ENCODE data around the gene CSGALNACT2. TPM values are rescaled to one million over a fixed set of nuclear protein-coding genes. Genes with fewer than 3 reads are reported as not detected.

Gene CSGALNACT2
- total and polyA plus RNA-seq, 2 of the 13 experiments (the other 11 are each of a cell fraction or from before 2014, with no cell fraction given) = 3.3 to 7.1 TPM

DNA sequence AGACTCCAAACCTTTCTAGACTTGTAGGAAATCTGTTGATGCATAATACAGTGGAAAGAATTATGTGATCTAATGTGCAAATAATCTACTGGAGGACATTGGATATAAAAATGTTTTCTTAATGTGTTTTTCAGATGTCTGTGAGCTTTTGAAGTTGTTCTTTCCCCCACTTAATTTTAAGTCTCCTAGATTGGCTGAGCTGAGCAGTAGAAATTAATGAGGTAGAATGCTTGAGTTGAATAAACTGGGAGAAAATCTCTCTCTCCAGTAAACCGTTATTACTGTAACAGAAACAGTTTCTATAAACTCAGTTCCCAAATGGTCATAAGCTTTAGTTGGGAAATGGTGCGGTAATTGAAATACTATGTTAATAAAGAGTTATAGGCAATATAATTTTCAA is 15.7 kb downstream of the CSGALNACT2 start:
- Histone ChIP-seq H3K27me3 (ENCODE audit: control insufficient read depth in 1 of 2, insufficient read depth in 2 of 2, low read length in 2 of 2) (no peaks in the 10 kb centered on the region), H3K4me3 (replicated peaks in 1 of 3; ENCODE audit: insufficient read depth in 1 of 3, low read depth in 2 of 3, low read length in 3 of 3) (no peak overlapping the region), H3K27ac (ENCODE audit: extremely low read length, insufficient read depth, low read length) (no peak overlapping the region), H2AFZ (ENCODE audit: low read length) (no peak overlapping the region), H3K79me2 (ENCODE audit: insufficient read depth, low read length) (peaks cover 6% of the 10 kb centered on the region), H3K36me3 (replicated peaks in 1 of 2; ENCODE audit: control insufficient read depth in 1 of 2, insufficient read depth in 2 of 2, low read length in 2 of 2) (no peaks in the 10 kb centered on the region), H3K4me1 (ENCODE audit: insufficient read depth, low read length) (no peaks in the 10 kb centered on the region), H3K9ac (ENCODE audit: insufficient read depth, low read depth, low read length) (no peak overlapping the region), H4K20me1 (ENCODE audit: insufficient read depth, low read length) (no peaks in the 10 kb centered on the region; the same call in 1 of the 2 replicates), H3K9me3 (ENCODE audit: low read length) (peaks cover 1% of the 10 kb centered on the region; the same call in 1 of the 2 replicates), H3K4me2 (ENCODE audit: low read depth, low read length) (no peak overlapping the region)
- POLR2A ChIA-PET = no interaction called here
- 96% methylated on average over 2 of the region's 2 CpGs for WGBS (ENCODE audit: low lambda C conversion rate)
- CTCF ChIA-PET (ENCODE audit: low intra/inter-chr PET ratio, low total read pairs) = no interaction called here
- intact Hi-C loops (cut with micrococcal nuclease; ENCODE audit: unreplicated experiment) (no loop called here), in situ Hi-C loops (cut with HindIII; ENCODE audit: extremely low pct_ligation_motif_present, low pct_unique_long_range_greater_than_20kb) (no loop called here)
- TF ChIP-seq, protein P1, sequence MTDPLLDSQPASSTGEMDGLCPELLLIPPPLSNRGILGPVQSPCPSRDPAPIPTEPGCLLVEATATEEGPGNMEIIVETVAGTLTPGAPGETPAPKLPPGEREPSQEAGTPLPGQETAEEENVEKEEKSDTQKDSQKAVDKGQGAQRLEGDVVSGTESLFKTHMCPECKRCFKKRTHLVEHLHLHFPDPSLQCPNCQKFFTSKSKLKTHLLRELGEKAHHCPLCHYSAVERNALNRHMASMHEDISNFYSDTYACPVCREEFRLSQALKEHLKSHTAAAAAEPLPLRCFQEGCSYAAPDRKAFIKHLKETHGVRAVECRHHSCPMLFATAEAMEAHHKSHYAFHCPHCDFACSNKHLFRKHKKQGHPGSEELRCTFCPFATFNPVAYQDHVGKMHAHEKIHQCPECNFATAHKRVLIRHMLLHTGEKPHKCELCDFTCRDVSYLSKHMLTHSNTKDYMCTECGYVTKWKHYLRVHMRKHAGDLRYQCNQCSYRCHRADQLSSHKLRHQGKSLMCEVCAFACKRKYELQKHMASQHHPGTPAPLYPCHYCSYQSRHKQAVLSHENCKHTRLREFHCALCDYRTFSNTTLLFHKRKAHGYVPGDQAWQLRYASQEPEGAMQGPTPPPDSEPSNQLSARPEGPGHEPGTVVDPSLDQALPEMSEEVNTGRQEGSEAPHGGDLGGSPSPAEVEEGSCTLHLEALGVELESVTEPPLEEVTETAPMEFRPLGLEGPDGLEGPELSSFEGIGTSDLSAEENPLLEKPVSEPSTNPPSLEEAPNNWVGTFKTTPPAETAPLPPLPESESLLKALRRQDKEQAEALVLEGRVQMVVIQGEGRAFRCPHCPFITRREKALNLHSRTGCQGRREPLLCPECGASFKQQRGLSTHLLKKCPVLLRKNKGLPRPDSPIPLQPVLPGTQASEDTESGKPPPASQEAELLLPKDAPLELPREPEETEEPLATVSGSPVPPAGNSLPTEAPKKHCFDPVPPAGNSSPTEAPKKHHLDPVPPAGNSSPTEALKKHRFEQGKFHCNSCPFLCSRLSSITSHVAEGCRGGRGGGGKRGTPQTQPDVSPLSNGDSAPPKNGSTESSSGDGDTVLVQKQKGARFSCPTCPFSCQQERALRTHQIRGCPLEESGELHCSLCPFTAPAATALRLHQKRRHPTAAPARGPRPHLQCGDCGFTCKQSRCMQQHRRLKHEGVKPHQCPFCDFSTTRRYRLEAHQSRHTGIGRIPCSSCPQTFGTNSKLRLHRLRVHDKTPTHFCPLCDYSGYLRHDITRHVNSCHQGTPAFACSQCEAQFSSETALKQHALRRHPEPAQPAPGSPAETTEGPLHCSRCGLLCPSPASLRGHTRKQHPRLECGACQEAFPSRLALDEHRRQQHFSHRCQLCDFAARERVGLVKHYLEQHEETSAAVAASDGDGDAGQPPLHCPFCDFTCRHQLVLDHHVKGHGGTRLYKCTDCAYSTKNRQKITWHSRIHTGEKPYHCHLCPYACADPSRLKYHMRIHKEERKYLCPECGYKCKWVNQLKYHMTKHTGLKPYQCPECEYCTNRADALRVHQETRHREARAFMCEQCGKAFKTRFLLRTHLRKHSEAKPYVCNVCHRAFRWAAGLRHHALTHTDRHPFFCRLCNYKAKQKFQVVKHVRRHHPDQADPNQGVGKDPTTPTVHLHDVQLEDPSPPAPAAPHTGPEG (CRISPR knock-in tag; IDR thresholded peaks at IDR 0.05) = no peak
- TF ChIP-seq ZNF790 (CRISPR knock-in tag; IDR thresholded peaks at IDR 0.05; ENCODE audit: borderline replicate concordance) (no peak), ZNF383 (CRISPR knock-in tag; IDR thresholded peaks at IDR 0.05; ENCODE audit: borderline replicate concordance) (no peak), ZFX (CRISPR knock-in tag; IDR thresholded peaks at IDR 0.05; ENCODE audit: low read depth) (no peak), NFRKB (IDR thresholded peaks at IDR 0.05) (no peak), DNMT1 (CRISPR knock-in tag; IDR thresholded peaks at IDR 0.05) (no peak), ELF4 (CRISPR knock-in tag; IDR thresholded peaks at IDR 0.05; ENCODE audit: borderline replicate concordance) (no peak), ZKSCAN8 (CRISPR knock-in tag; IDR thresholded peaks at IDR 0.05; ENCODE audit: borderline replicate concordance) (no peak), SP2 (CRISPR knock-in tag; IDR thresholded peaks at IDR 0.05) (no peak), MXD4 (CRISPR knock-in tag; IDR thresholded peaks at IDR 0.05) (no peak), TOE1 (CRISPR knock-in tag; IDR thresholded peaks at IDR 0.05) (no peak), YY1 (IDR thresholded peaks at IDR 0.05; ENCODE audit: insufficient read depth, insufficient replicate concordance, low read depth, low read length) (no peak)
- TF ChIP-seq, protein P2, sequence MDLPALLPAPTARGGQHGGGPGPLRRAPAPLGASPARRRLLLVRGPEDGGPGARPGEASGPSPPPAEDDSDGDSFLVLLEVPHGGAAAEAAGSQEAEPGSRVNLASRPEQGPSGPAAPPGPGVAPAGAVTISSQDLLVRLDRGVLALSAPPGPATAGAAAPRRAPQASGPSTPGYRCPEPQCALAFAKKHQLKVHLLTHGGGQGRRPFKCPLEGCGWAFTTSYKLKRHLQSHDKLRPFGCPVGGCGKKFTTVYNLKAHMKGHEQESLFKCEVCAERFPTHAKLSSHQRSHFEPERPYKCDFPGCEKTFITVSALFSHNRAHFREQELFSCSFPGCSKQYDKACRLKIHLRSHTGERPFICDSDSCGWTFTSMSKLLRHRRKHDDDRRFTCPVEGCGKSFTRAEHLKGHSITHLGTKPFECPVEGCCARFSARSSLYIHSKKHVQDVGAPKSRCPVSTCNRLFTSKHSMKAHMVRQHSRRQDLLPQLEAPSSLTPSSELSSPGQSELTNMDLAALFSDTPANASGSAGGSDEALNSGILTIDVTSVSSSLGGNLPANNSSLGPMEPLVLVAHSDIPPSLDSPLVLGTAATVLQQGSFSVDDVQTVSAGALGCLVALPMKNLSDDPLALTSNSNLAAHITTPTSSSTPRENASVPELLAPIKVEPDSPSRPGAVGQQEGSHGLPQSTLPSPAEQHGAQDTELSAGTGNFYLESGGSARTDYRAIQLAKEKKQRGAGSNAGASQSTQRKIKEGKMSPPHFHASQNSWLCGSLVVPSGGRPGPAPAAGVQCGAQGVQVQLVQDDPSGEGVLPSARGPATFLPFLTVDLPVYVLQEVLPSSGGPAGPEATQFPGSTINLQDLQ (CRISPR knock-in tag; IDR thresholded peaks at IDR 0.05) = no peak
- TF ChIP-seq, protein P3, sequence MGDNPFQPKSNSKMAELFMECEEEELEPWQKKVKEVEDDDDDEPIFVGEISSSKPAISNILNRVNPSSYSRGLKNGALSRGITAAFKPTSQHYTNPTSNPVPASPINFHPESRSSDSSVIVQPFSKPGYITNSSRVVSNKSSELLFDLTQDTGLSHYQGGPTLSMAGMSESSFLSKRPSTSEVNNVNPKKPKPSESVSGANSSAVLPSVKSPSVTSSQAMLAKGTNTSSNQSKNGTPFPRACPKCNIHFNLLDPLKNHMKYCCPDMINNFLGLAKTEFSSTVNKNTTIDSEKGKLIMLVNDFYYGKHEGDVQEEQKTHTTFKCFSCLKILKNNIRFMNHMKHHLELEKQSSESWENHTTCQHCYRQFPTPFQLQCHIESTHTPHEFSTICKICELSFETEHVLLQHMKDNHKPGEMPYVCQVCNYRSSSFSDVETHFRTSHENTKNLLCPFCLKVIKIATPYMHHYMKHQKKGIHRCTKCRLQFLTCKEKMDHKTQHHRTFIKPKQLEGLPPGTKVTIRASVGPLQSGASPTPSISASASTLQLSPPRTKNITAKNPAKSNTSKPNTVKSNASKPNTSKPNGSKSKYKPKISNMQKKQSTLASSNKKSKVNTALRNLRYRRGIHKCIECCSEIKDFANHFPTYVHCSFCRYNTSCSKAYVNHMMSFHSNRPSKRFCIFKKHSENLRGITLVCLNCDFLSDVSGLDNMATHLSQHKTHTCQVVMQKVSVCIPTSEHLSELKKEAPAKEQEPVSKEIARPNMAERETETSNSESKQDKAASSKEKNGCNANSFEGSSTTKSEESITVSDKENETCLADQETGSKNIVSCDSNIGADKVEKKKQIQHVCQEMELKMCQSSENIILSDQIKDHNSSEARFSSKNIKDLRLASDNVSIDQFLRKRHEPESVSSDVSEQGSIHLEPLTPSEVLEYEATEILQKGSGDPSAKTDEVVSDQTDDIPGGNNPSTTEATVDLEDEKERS (CRISPR knock-in tag; IDR thresholded peaks at IDR 0.05) = no peak
- ATAC-seq = no peak
- DNase-seq (ENCODE audit: low spot score) = no peak
- no TSS peak for BruUV-seq (replicated peaks)
- no peak for FAIRE-seq

Measured in HepG2 (cell line).